IPS DF 6.9 (cell line): Measurements from ENCODE around the gene DNAJC10.

Source experiments
- DNase-seq: peaks from one replicate; pipeline ENCODE4 v3.0.0-alpha.2; 2013; ENCODE audit warnings: low read depth, low spot score
- H3K27ac ChIP-seq: one replicate; pipeline ENCODE4 v1.5.1; 2013; ENCODE audit warnings: low read length, control low read depth
- H3K27me3 ChIP-seq: 2 replicates; pipeline ENCODE4 v1.6.1; 2013; ENCODE audit warnings: mild to moderate bottlenecking, low read length; ENCODE audit not compliant: control insufficient read depth, insufficient read depth
- H3K36me3 ChIP-seq: 2 replicates; pipeline ENCODE4 v1.6.1; 2013; ENCODE audit warnings: low read length; ENCODE audit not compliant: control insufficient read depth, insufficient read depth
- H3K4me1 ChIP-seq: 2 replicates; pipeline ENCODE4 v1.6.1; 2013; ENCODE audit warnings: low read length; ENCODE audit not compliant: control insufficient read depth, insufficient read depth
- H3K4me3 ChIP-seq: 2 replicates; pipeline ENCODE4 v1.5.1; 2013; ENCODE audit warnings: mild to moderate bottlenecking, low read length
- H3K9me3 ChIP-seq: 2 replicates; pipeline ENCODE4 v1.6.1; 2013; ENCODE audit warnings: low read length, inconsistent platforms; ENCODE audit not compliant: control insufficient read depth, insufficient read depth
- WGBS: extraction: QIAGEN DNeasy Blood & Tissue Kit; methylation state at CpG from one replicate; pipeline ENCODE4 v1.1.7; 2013; ENCODE audit warnings: mixed read lengths, missing lambda C conversion rate; ENCODE audit not compliant: insufficient read length, insufficient coverage; 5-methylcytosine and 5-hydroxymethylcytosine counted together

The DNAJC10 gene

DNA sequence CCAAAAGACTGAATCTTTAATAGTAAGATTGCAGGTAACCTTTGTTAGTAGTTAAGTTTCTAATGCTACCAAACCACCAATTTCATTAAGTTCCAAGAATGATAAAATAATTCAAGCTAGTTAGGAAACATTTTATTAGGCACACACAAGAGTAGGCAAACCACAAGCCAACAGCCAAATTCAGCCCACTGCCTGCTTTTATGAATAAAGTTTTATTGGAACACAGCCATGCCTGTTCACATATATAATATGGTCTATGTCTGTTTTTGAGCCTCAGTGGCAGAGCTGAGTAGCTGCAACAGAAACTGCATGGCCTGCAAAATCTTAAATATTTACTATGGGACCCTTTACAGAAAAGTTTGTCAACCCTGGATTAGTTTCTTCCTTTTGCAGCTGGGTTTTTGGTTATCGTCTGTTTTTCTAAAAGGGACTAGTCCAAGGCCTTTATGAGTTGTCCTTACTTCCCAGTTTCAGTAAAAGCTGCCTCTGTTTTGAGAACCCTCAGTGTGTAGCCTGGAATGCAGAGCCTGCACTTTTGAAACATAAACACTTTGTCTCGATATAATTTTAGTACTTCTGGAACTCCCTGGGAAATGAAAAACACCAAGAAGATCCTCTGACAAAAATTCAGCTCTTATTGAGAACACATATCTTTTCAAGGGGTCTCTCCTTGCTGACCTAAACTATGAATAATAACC is 111.3 kb downstream of the DNAJC10 start:
- Histone ChIP-seq H3K36me3 (no peaks in the 10 kb centered on the region), H3K4me3 (no peak overlapping the region), H3K27me3 (no peaks in the 10 kb centered on the region), H3K27ac (no peak overlapping the region), H3K4me1 (no peaks in the 10 kb centered on the region; the same call in 1 of the 2 replicates), H3K9me3 (no peaks in the 10 kb centered on the region)
- no CpG with 5 or more reads among the region's 2 CpGs for WGBS
- no peak for DNase-seq

DNA sequence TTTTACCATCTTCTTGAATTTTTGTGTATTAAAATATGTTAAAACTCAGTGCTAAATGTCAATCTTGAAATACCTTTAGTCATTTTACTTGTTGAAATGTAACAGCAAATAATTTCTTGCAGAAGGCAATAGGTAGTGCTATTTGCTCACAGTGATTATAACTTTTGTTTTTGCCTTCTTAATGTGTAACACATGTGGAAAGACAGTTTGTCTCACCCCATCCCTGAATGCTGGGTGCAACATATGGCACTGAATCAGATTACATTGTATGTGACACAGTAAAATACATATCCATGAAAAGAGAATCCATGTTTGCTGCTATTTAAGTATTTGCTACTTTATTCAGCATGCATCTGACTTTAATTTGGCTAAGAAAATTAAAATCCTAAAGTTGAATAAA is 115.0 kb downstream of the DNAJC10 start:
- Histone ChIP-seq H3K36me3 (no peaks in the 10 kb centered on the region), H3K4me3 (no peak overlapping the region), H3K9me3 (no peaks in the 10 kb centered on the region), H3K27ac (no peak overlapping the region), H3K4me1 (no peaks in the 10 kb centered on the region; the same call in 1 of the 2 replicates), H3K27me3 (no peaks in the 10 kb centered on the region)
- no peak for DNase-seq

DNA sequence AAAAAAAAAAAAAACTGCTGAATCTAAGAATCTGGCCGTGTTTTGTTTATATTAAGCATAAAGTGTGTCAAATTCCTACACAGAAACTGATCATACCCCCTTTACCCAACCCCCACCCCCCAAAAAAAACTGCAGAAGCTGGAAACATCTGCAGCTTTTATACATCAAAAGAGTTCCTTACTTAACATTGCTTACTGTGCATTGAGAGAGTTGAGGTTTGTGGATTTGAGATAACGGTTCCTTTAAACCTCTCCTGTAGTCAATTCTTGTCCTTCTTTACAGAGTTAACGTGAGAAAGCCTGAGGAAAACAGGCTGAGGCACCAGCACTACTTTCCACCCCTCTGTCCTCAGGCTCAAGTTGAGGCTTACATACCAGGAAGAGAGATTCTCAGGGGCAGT is 115.9 kb downstream of the DNAJC10 start:
- Histone ChIP-seq H3K9me3 (no peaks in the 10 kb centered on the region), H3K4me1 (no peaks in the 10 kb centered on the region), H3K36me3 (no peaks in the 10 kb centered on the region), H3K27me3 (no peaks in the 10 kb centered on the region), H3K27ac (no peak overlapping the region), H3K4me3 (no peak overlapping the region)
- DNase-seq: no peak
- WGBS: no CpG with 5 or more reads among the region's 3 CpGs

DNA sequence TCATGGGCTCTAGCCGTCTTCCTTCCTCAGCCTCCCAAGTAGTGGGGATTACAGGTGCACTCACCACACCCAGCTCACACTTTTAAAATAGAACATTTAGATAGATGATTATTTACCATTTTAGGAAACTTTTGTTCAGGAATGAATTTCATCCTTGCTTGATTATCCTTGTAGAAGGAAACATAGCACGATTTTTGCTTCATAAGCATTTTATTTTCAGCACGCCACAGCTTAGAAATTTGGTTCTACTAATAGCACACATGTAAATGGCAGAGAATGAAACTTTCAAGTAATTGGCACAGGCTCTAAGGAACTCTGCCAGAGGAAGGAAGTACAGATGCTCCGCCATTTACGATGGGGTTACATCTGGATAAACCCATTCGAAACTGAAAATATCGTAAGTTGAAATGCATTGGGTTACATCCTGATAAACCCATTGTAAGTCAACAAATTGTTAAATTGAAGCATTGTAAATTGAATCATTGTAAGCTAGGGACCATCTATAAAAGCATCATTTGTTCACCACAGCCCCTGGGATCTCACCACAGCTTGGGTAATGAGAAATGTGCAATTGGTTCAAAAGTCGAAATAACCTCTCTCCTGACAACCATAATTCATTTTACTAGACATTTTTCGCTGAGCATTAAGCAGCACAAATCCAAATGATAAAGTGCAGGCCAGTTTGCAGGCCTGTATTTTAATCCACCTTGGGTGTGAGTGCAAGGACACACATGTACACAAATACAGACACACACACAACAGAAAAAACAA is 117.2 kb downstream of the DNAJC10 start:
- no CpG with 5 or more reads among the region's 9 CpGs for WGBS
- Histone ChIP-seq H3K27ac (no peak overlapping the region), H3K4me1 (no peaks in the 10 kb centered on the region), H3K4me3 (no peak overlapping the region), H3K9me3 (no peaks in the 10 kb centered on the region), H3K36me3 (no peaks in the 10 kb centered on the region), H3K27me3 (no peaks in the 10 kb centered on the region)
- DNase-seq: no peak

DNA sequence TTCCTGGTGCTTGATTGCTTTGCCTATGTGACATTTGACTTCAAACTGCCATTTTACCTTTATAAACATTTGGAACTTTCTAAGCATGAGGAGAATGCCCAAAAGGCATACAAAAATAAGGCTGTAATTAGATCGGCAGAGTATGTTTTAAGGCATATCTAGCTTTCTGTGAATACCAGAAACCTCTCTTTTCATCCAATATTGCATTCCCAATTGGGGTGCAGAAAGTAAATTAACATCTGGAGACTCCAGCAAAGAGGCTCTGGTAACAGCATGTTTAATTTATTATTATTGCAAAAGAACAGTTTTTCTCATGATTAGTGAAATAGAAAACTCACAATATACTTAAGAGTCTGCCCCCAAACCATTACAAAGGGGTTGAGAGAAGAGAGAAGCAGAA is 118.2 kb downstream of the DNAJC10 start:
- WGBS: no CpG with 5 or more reads among the region's 1 CpG
- Histone ChIP-seq H3K4me1 (no peaks in the 10 kb centered on the region), H3K36me3 (no peaks in the 10 kb centered on the region), H3K27me3 (no peaks in the 10 kb centered on the region), H3K9me3 (no peaks in the 10 kb centered on the region), H3K4me3 (no peak overlapping the region), H3K27ac (no peak overlapping the region)
- DNase-seq: no peak

DNA sequence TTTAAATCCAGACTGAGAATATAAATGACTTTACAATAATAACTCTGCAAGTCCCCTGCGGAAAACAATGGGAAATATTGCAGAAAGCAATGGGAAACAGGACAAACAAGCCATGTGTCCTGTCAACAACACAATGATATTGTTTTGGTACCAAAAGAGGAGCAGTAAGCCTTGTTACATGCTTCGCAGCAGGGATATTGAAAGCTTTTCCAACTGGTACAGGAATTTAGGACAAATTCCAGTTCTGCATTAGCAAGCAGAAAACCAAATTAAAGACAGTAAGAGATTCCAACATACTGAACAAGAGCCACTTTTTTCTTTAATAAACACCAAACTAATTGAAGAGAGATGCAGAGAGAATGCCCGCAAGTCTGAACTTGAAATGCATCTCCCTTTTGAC is 120.4 kb downstream of the DNAJC10 start:
- WGBS: no CpG with 5 or more reads among the region's 3 CpGs
- no peaks in the 10 kb centered on the region for H3K9me3 ChIP-seq
- DNase-seq: no peak
- no peaks in the 10 kb centered on the region for H3K36me3 ChIP-seq
- H3K4me3 ChIP-seq: no peak overlapping the region
- H3K27ac ChIP-seq: no peak overlapping the region
- H3K27me3 ChIP-seq: no peaks in the 10 kb centered on the region
- no peaks in the 10 kb centered on the region for H3K4me1 ChIP-seq
